ENCODE measurements around the gene ADAMTS2.

The ADAMTS2 gene

GRCh38 chr5:179275381-179275878 is 69.8 kb downstream of the ADAMTS2 start:
- DNase-seq, result no peak

DNA sequence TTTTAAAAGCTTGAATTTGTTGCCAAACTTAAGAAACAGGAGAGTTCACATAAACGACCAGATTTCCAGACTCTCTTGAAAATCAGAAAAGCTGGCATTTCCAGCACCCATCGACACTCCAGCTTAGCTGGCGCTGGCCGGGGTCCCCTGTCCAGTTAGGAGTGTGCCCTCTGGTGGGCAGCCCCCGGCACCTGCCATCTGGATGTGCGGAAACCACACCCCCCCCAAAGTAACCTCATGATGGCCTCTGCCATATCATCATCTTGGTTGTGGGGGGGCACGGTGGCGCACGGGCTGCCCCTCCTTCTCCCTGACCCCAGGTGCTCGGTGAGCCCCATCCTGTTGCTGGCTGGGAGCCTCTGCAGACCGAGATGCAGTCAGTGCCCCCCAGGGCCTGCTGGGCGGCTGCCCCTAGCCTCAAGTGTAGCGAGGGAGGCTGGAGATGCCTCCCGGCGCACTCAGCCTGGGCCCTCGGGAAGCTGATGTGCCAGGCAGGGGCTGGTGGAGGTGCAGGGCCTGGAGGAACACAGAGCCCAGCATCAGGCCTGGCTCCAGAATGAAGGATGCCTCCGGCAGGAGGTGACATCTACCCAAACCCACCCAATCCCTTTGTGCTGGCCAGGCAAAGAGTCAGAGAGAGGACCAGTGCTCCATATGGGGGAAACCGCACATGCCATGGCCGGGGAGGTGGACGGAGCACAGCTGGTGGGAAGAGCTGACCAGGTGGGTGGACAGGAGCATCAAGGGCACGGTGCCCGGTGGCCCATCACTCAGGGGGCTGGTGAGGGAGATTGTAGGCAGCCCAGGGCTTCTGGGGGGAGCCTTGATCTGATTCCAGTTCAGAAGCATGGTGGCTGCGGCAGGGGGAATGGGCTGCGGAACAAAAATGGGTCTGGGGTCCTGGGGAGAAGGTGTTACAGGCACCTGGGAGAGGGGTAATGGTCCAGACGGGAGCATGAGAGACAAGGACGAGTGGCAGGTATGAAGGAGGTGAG is 70.6 kb downstream of the ADAMTS2 start:
- DNase-seq, result no peak

DNA sequence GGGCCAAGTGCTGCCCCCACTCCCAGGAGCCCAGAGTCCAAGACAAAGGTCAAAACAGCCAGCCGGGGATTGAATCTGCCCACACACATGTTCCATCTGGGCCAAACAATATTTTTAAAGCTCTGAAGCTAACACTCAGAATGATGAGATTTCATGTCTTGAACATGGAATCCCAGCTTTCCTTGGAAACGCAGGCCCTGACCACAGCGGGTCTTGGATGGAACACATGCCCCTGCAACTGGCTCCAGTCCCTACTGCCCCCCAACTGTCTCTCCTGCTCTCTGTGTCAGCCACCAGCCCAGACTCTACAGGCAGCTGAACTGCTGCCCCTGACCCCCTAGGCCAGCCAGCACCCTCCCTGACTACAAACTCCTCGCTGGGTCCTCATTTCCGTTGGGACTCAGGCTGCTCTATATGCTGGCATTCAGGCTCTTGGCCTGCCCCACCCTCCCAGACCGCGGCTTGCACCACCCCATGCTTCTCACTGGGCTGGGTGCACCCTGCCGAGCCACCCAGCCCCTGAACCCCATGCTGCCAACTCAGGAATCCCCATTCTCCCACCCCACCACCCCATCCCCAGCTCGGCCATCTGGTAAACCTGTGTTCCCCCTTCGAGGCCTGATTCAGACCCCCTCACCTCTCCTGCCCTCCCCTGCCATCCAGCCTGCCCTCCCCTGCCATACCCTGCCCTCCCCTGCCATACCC is 71.7 kb downstream of the ADAMTS2 start:
- no peak for DNase-seq

DNA sequence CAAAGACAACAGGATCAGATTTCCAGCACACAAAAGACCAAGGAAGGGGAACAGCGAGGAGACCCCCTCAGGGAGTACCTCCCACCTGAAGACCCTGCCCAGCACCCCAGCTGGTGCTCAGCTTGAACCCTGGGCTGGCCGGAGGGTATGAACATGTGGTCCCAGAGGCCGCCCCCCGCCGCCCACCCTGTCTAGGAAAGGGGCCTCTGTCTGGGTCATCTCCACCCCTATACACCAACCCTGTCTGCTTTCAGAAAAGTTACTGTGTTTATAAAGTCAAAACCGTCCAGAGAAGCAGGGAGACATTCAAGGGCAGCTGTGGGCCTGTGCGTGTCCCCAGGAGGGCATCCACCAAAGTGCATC is 72.2 kb downstream of the ADAMTS2 start:
- DNase-seq, result no peak

- peak; percentile 18 for DNase-seq
These were observed 72.8 kb downstream of the ADAMTS2 start for GRCh38 chr5:179272326-179273072.

DNA sequence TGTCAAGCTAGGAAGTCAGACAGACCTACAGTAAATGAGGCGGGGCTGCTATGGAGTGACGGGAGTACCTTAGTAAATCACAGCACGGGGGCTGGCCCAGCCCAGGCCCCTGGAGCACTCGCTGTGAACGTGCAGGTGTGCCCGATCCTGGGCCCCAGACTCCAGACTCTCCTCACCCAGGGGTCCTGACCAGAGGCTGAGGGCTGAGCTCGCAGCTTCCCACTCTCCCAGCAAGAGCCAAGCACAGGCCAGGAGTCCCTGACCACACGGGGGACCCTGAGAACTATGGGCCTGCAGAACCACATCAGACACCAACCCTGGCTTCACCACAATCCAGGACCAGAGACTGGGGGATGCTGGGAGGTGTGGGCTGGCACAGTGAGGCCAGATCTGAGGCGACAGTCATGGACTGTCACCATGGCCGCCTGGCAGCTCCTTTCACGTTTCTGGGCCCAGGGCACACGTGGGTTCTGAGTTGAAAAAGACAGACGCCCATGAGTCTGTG is 73.4 kb downstream of the ADAMTS2 start:
- DNase-seq, result peak; percentile 17

DNA sequence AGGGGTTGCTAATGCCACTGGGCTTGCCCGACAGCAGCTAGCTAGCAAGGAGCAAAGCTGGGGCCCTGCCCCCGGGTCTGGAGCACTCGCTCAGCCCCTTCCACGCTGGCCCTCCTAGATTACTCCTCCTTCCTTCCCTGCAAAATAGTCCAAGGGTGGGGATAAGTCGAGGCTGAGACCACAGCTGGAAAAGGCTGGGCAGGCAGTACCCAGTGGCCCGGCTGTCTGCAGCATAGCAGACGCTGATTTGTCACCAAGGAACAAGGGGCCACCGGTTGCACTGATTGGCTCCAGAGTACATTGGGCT is 73.9 kb downstream of the ADAMTS2 start:
- DNase-seq, result peak; percentile 14

- peak; percentile 13 for DNase-seq
These were observed 74.5 kb downstream of the ADAMTS2 start for GRCh38 chr5:179270581-179271427.

GRCh38 chr5:179269781-179270543 is 75.3 kb downstream of the ADAMTS2 start:
- DNase-seq, result peak; percentile 21

- DNase-seq, result peak; percentile 7
These were observed 76.1 kb downstream of the ADAMTS2 start for GRCh38 chr5:179268966-179269693.

DNA sequence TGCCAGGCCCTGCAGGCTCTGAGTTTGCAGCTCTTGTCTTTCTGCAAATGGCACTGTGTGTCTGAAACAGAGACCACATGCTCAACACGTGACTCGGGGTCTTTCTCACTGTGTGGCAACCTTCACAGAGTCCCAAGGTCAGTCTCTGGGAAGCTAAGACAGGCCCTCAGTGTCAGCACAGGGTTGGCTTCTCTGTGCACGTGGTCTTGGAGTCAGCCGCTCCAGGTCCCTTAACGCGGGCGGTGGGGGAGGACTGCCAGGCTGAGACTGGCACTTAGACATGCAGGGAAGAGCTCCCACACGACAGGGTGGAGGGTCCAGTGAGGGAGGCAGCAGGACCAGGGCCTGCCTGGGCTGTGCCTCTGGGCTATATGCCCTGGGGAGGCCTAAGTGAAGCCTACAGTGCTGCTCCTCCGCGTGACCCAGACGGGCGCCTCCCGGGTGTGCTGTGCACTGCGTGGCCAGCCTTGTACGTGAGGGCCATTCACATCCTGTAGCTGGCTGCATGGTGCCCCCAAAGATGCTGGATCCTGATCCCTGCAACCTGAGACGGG is 76.8 kb downstream of the ADAMTS2 start:
- peak; percentile 4 for DNase-seq

DNA sequence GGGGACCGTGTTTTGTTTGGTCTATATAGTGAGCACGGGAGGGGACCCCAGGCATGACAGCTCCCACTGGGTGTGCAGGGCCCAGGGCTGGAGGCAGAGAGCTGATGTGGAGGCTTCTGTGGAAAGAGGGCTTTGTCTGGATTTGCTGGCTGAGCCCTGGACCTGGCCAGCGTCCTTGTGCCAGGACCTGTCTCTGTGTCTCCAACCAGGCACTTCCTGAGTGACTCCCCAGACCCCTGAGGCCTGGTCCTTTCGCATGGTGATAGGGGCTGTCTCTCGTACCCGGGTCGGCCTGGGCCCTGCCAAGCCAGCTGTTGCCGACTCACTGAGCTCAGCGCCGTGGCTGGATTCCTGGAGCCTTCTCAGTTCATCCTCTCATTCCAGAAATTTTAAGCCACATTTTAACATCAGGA is 77.6 kb downstream of the ADAMTS2 start:
- DNase-seq, result peak; percentile 23

- DNase-seq, result peak; percentile 8
These were observed 78.1 kb downstream of the ADAMTS2 start for GRCh38 chr5:179267071-179267670.

GRCh38 chr5:179266291-179267070 is 78.8 kb downstream of the ADAMTS2 start:
- peak; percentile 18 for DNase-seq

DNA sequence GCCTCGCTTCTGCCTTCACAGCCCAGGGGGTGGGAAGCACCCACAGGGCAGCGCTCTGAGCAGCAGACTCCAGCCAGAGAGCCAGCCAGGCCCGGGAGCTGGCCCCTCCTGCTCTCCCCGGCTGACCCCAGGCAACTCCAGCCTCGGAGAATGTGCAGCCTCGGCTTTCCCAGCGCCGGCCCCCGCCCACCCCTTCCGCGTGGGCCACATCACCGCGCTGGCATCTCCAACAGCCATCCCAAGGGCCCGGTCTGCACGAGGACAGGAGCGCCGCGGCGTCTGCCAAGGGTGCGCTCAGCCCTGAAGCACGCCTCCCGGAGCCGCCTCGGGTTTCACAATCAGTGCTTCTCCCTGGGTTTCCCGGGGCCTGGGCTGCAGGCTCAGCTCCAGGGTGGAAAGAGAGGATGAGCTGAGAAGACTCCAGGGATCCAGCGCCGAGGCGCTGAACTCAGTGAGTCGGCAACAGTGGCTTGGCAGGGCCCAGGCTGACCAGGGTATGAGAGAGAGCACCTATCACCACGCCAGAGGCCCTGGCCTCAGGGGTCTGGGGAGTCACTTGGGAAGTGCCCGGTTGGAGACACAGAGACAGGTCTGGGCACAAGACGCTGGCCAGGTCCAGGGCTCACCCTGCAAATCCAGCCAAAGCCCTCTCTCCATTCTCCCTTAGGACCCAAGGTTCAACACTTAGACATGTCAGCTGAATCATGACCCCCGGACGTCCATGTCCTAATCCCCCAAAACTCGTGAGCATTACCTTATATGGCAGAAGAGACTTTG is 79.6 kb downstream of the ADAMTS2 start:
- DNase-seq, result peak; percentile 21

DNA sequence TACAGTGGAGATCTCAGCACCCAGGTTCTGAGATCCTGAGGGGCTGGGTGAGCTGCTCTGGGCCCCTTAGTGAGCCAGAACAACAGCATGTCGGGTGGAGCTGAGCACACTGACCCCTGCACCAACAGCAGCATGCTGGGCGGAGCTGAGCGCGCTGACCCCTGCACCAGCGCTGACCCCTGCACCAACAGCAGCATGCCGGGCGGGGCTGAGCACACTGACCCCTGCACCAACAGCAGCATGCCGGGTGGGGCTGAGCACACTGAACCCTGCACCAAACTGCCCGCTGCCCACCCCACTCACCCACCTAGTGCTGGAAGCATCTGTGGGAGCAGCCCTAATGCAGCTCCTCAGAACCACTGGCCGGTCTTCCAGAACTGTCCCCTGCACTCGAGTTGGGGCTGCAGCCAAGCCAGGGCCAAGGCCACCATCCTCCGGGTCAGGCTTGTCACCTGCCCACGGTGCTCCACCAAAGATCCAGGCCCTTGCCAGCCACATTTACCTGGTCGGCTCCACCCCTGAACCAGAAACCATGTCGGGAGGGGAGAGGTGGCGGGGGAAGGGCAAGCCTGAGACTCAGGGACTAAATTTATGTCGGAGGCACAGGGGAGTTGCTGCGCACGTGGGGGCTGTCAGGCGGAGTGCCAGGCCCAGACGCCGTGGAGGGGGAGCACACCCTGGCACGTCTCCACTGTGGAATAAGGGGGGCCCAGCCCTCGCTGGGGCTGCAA is 80.3 kb downstream of the ADAMTS2 start:
- peak; percentile 21 for DNase-seq

GRCh38 chr5:179264053-179264782 is 81.0 kb downstream of the ADAMTS2 start:
- DNase-seq, result peak; percentile 17

All from activated CD4-positive, CD25-positive, alpha-beta regulatory T cell treated with anti-CD3 and anti-CD28 coated beads, Interleukin-2, amount 50 U/mL, for 72 hours (primary cell).